Heart left ventricle (tissue), 13 donors: Measurements from ENCODE around the gene PABPN1L.

Experiments used
- POLR2A ChIP-seq, 2 donors: fragments of 450-650 bp; IDR thresholded peaks; one replicate each; pipeline ENCODE4 v1.6.1; 2017; ENCODE audit warnings: antibody characterized with exemption in 2 of 2, mild to moderate bottlenecking in 2 of 2, moderate library complexity in 2 of 2
- TF ChIP-seq, protein P1 (sequence below), 12 donors: fragments of 200-600 bp; sonication (generic) in 4 of 12; IDR thresholded peaks; one replicate each; pipeline versions ENCODE4 v1.5.0 to v1.8.0; 2018 to 2022; ENCODE audit warnings: antibody characterized with exemption in 12 of 12, mild to moderate bottlenecking in 5 of 12
- donor health status: ischemic (EF 13 %, LVEDD 7.1; RV severe dilation, severe dysfunction).
- donor health status: DM: no; HTN: yes; CAD: no.
- donor health status: DM: no; HTN: no; CAD: no.
- donor health status: ischemic (EF 25% LVEDD 6.9; RV normal size, moderate dysfunction).
- donor health status: ischemic (EF 25% LVEDD 5.7; RV mildly dilated, moderate dysfunction).
- donor health status: ischemic (EF 35%, LVEDD 5.7; RV mildly dilated, moderate dysfunction).
- donor health status: nonischemic (EF 11% LVEDD 7.7; RV severe dilation, severe dysfunction).
- donor health status: DM: yes; HTN: yes; CAD: no.
- donor health status: PGD.
- donor health status: ischemic (EF 29% LVEDD 5.4; RV normal size, mild dysfunction).
- donor health status: nonischemic (EF 23%, LVEDD 6.1; RV moderate dilation, normal function).

DNA sequence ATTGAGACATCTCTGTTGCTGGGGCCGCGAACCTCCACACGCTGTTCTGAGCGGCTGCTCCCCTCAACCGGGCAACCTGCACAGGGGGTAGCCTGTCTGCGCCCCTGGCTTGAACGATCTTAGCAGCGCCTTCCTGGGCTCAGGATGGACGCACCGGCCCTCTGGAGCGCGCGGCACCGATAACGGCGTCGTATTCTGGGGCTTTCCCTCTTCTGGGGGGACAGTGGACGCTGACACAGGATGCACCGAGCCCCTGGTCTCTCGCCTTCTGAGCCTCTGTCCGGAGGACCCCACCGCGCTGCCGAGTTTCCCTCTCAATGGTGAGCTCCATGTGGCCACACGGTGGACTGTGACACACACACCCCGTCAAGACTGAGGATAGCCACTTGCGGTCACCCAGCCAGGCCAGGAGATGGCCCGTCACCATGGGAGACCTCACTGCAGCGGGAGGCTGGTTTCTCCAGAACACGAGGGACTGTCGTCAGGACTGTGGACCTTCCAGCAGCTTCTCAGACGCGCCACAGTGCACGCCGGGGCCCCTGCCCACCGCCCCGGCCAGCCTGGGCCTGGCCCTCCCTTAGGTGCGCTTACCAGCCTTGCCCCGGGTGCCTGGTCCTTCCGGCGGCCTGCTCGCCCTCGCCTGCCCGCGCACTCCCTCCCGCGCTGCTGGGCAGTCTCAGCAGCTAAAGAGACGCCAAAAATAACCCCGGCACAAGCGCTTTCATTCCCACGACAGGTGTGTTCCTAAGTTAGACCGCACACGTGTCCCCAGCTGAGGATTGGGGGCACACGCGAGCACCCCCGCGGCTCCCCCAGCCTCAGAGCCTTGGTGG lies 30.0 kb upstream of the PABPN1L start:
- TF ChIP-seq, protein P1, sequence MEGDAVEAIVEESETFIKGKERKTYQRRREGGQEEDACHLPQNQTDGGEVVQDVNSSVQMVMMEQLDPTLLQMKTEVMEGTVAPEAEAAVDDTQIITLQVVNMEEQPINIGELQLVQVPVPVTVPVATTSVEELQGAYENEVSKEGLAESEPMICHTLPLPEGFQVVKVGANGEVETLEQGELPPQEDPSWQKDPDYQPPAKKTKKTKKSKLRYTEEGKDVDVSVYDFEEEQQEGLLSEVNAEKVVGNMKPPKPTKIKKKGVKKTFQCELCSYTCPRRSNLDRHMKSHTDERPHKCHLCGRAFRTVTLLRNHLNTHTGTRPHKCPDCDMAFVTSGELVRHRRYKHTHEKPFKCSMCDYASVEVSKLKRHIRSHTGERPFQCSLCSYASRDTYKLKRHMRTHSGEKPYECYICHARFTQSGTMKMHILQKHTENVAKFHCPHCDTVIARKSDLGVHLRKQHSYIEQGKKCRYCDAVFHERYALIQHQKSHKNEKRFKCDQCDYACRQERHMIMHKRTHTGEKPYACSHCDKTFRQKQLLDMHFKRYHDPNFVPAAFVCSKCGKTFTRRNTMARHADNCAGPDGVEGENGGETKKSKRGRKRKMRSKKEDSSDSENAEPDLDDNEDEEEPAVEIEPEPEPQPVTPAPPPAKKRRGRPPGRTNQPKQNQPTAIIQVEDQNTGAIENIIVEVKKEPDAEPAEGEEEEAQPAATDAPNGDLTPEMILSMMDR (IDR thresholded peaks at IDR 0.05), result no peak
- no peak for TF ChIP-seq POLR2A (IDR thresholded peaks at IDR 0.05)
